ENCODE results near the gene FMOD.

- TF ChIP-seq, protein P1, sequence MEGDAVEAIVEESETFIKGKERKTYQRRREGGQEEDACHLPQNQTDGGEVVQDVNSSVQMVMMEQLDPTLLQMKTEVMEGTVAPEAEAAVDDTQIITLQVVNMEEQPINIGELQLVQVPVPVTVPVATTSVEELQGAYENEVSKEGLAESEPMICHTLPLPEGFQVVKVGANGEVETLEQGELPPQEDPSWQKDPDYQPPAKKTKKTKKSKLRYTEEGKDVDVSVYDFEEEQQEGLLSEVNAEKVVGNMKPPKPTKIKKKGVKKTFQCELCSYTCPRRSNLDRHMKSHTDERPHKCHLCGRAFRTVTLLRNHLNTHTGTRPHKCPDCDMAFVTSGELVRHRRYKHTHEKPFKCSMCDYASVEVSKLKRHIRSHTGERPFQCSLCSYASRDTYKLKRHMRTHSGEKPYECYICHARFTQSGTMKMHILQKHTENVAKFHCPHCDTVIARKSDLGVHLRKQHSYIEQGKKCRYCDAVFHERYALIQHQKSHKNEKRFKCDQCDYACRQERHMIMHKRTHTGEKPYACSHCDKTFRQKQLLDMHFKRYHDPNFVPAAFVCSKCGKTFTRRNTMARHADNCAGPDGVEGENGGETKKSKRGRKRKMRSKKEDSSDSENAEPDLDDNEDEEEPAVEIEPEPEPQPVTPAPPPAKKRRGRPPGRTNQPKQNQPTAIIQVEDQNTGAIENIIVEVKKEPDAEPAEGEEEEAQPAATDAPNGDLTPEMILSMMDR (conservative IDR thresholded peaks at IDR 0.05; ENCODE audit: low read length): no peak
- TF ChIP-seq EZH2phosphoT487 (IDR thresholded peaks at IDR 0.05; ENCODE audit: borderline replicate concordance, low read depth, low read length): no peak
These were observed 54.4 kb downstream of the FMOD start for GRCh38 chr1:203296460-203297073.

All from OCI-LY7 (cell line).